ENCODE measurements around the gene TYSND1.

TYSND1 gene

GRCh38 chr10:70096705-70097420 is 49.6 kb downstream of the TYSND1 start:
- Histone ChIP-seq H3K27ac (no peak overlapping the region), H3K4me3 (no peak overlapping the region)
- DNase-seq (ENCODE audit: low spot score): no peak
- TF ChIP-seq CTCF (IDR thresholded peaks at IDR 0.05): no peak

- Histone ChIP-seq H3K27ac (no peak overlapping the region), H3K4me3 (no peak overlapping the region)
- DNase-seq (ENCODE audit: low spot score): no peak
- TF ChIP-seq CTCF (IDR thresholded peaks at IDR 0.05): no peak
These were observed 50.3 kb downstream of the TYSND1 start for GRCh38 chr10:70096016-70096704.

GRCh38 chr10:70094250-70094649 is 52.2 kb downstream of the TYSND1 start:
- DNase-seq (ENCODE audit: low spot score): no peak
- no peak overlapping the region for H3K27ac ChIP-seq
- H3K4me3 ChIP-seq: no peak overlapping the region
- no peak for TF ChIP-seq CTCF (IDR thresholded peaks at IDR 0.05)

GRCh38 chr10:70093335-70093944 is 53.1 kb downstream of the TYSND1 start:
- Histone ChIP-seq H3K4me3 (no peak overlapping the region), H3K27ac (no peak overlapping the region)
- DNase-seq (ENCODE audit: low spot score): no peak

GRCh38 chr10:70092389-70092718 is 54.1 kb downstream of the TYSND1 start:
- TF ChIP-seq CTCF (IDR thresholded peaks at IDR 0.05): no peak
- H3K27ac ChIP-seq: no peak overlapping the region
- no peak overlapping the region for H3K4me3 ChIP-seq

More at GRCh38 chr10:70093335-70093944, 53.1 kb downstream of the TYSND1 start:
- TF ChIP-seq CTCF (IDR thresholded peaks at IDR 0.05): no peak

GRCh38 chr10:70090951-70091350 is 55.5 kb downstream of the TYSND1 start:
- no peak for TF ChIP-seq CTCF (IDR thresholded peaks at IDR 0.05)
- Histone ChIP-seq H3K27ac (no peak overlapping the region), H3K4me3 (no peak overlapping the region)
- no peak for DNase-seq (ENCODE audit: low spot score)

More at GRCh38 chr10:70092389-70092718, 54.1 kb downstream of the TYSND1 start:
- DNase-seq (ENCODE audit: low spot score): no peak
